Ramos (cell line): ENCODE results near the gene FGGY.

Experiments used
- in situ Hi-C: fragments of 300-500 bp; cut with MboI; formaldehyde crosslinking; loops from one replicate; pipeline ENCODE4 v1.14.3; 2022; ENCODE audit warnings: low sequenced_read_pairs; ENCODE audit not compliant: unreplicated experiment

The FGGY gene

DNA sequence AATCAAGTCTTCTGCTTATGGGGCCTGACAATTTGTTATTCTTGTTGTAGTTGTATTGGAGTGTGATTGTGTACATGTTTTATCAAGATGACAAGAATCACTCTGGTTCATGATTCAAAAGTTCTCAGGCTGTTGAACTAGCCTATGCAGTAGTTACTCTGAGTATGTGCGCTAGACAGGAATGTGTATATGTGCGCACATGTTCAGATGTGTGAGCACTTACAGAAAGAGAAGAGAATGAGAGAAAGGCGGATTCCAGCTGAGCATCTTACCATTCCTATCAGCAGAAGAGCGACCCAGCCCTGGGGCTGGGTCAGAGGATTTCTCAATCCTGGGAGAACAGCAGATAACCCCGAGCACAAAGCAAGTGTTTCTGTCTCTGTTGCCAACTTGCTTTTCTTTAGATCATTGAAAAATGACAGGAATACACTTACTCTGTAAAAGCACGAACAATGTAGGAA is 407.1 kb downstream of the FGGY start:
- in situ Hi-C loops: loop anchor here (25.0 kb wide), 1 partner anchor 967 kb away; no protein-coding TSS in a partner anchor

DNA sequence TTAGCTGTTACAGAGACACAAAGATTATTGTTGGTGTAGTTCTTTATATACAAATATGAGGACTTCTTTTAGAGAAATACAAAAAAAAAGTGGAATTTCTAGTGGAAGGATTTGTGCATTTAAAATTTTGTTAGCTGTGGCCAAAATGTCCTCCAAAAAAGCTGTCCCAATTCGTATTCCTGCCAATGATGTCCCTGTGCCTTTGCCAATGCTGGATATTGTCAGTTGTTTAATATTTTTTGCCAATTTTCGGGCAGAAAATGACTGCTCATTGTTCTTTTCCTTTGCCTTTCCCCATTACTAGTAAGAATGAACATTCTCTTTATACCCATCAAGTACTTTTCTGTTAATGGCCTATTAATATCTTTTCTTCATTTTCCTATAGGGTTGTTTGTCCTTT is 407.8 kb downstream of the FGGY start:
- in situ Hi-C loops: loop anchor here (25.0 kb wide), 1 partner anchor 967 kb away; no protein-coding TSS in a partner anchor

DNA sequence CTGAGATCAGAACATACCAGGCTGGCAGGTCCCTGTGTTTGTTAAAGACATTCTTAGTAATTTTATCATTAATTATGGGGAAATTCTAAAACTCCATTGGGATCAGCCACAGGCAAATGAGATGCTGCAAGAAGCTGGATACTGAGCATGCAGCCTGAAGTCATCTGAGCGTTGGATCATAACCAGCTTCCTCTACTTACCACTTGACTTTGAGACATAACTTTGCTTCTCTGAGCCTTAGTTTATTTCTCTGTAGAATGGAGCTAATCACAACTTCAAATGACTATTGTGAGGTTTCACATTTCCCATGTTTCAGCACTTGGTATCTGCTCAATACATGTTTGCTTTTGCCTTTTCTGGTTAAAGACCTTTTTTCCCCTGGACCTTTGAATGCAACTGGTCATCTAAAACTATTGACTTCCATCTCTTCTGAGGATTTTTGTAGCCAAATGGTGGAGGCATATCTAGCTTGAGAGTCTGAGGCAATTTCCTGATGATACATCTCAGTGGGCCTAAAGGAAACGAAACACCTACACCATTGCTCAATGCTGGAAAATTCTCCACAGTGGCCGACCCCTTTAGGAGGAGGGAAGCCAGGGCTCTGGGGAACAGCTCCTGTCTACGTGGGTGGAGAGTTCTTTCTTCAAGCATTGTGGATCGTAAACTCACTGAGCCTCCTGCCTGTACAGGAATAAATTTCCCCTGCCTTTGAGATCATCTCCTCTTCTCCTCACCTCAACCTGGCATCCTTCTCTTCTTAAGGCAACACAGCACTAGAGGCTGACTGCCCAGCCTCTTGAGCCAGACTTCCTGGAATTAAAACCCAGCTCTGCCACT is 408.8 kb downstream of the FGGY start:
- in situ Hi-C loops: loop anchor here (25.0 kb wide), 1 partner anchor 968 kb away; no protein-coding TSS in a partner anchor

DNA sequence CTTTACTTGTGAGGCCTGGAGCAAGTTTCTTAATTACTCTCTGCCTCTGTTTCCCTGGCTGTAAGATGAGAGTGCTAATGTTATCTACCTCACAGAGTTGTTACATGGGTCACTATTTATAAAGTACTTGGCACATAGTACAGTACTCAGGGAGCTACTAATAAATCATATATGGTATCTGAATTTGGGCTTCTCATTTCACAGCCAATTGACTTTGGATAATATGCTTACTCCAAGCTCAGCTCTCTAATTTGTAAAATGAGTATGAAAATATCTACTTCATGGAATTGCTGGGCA is 409.4 kb downstream of the FGGY start:
- in situ Hi-C loops: loop anchor here (25.0 kb wide), 1 partner anchor 969 kb away; no protein-coding TSS in a partner anchor

DNA sequence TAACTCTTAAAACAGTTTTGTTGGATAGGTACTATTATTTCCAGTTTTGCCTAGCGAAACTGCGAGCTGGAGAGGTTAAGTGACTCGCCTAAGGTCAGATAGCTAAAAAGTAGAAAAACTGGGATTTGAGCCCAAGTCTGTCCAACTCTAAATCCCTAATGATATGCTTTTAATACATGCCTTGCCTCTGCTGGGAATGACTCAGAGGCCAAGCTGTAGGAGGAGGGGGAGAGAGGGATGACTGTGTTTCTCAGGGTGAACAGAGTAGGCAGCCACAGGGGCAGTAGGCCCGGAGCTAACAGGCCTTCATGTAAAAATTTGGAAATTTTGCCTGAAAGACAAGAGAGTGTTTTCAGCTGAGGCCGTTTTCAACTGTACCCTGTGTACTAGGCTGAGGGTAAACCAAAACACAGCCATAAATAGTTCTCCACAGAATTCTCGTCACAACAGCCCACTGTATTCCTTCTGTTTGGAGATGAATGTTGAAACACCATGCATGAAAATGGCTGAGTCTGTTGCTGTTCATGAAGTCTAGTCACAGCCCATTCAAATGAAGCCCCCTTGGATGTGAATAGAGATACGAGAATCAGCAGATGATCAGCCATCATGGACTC is 410.4 kb downstream of the FGGY start:
- in situ Hi-C loops: loop anchor here (25.0 kb wide), 1 partner anchor 970 kb away; no protein-coding TSS in a partner anchor

DNA sequence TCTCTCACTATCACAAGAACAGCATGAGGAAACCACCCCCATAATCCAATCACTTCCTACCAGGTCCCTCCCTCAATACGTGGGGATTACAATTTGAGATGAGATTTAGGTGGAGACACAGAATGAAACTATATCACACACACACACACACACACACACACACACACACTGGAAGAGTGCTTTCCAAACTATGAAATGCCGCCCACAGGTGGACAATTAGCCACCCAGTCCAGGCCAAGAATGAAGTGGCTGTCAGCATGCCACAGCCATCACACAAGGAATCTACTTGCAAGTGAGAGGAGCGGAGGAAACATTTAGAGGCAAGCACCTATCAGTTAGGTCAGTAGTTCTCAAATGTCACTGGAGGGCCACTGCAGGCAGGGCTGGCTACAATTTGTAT is 412.4 kb downstream of the FGGY start:
- in situ Hi-C loops: loop anchor here (25.0 kb wide), 1 partner anchor 972 kb away; no protein-coding TSS in a partner anchor

DNA sequence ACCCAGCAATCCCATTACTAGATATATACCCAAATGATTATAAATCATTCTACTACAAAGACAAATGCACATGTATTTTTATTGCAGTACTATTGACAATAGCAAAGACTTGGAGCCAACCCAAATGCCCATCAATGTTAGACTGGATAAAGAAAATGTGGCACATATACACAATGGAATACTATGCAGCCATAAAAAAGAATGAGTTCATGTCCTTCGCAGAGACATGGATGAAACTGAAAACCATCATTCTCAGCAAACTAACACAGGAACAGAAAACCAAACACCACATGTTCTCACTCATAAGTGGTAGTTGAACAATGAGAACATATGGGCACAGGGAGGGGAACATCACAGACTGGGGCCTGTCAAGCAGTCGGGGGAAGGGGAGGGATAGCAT is 414.0 kb downstream of the FGGY start:
- in situ Hi-C loops: loop anchor here (25.0 kb wide), 1 partner anchor 974 kb away; no protein-coding TSS in a partner anchor

DNA sequence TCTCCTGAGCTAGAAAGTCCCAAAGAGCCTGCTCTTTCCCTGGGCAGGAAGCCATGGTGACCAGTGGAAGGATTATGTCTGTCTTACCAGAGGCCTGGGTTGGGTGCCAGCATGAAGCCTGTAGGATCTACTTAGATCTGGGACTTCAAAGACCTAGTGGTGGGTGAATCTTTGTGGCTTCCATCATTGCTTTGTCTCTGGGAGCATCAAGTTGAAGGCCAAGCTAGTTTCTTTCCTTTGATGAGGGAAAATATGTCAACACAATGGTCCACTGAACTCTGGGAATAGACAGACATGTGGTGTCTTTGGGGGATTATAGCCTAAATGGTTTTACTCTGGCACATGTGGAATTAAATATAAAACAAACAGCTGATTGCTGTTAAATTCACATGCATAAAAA is 417.3 kb downstream of the FGGY start:
- in situ Hi-C loops: loop anchor here (25.0 kb wide), 1 partner anchor 977 kb away; no protein-coding TSS in a partner anchor

DNA sequence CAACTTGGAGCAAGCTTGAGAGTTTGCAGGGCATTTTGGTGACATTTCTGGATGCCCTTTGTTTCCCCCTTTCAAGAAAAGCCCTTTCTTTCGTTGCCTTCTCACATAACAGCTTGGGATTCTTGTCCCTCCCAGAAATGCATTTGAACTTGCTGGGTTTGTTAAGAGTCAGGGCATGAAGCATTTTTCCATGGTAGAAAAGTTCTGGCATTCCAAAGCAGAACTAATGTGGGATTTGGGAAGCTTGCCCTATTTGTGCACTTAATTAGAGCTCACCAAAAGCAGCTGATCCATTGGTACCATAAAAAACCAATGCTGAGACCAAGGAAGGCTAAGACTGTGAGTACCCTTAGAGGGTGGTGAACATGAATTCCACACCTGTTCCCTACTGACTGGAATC is 418.1 kb downstream of the FGGY start:
- in situ Hi-C loops: loop anchor here (25.0 kb wide), 1 partner anchor 978 kb away; no protein-coding TSS in a partner anchor

DNA sequence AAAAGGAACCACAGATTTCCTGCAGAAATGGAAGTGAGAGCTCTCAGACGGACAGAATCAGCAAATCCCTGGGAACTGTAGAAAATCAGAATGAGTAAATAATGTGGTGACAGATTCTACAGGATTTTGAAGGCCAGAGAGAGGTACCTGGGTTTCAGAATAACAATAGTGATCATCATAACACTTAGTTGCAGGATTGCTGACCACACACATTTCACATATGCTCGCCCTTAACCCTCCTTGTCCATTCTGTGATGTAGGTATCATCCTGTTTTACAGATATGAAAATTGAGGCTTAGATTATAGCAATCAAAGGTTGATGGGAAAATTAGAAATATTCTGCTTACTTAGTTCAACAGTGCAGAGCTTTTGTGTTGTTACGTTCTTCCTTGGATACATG is 419.9 kb downstream of the FGGY start:
- in situ Hi-C loops: loop anchor here (25.0 kb wide), 1 partner anchor 980 kb away; no protein-coding TSS in a partner anchor

DNA sequence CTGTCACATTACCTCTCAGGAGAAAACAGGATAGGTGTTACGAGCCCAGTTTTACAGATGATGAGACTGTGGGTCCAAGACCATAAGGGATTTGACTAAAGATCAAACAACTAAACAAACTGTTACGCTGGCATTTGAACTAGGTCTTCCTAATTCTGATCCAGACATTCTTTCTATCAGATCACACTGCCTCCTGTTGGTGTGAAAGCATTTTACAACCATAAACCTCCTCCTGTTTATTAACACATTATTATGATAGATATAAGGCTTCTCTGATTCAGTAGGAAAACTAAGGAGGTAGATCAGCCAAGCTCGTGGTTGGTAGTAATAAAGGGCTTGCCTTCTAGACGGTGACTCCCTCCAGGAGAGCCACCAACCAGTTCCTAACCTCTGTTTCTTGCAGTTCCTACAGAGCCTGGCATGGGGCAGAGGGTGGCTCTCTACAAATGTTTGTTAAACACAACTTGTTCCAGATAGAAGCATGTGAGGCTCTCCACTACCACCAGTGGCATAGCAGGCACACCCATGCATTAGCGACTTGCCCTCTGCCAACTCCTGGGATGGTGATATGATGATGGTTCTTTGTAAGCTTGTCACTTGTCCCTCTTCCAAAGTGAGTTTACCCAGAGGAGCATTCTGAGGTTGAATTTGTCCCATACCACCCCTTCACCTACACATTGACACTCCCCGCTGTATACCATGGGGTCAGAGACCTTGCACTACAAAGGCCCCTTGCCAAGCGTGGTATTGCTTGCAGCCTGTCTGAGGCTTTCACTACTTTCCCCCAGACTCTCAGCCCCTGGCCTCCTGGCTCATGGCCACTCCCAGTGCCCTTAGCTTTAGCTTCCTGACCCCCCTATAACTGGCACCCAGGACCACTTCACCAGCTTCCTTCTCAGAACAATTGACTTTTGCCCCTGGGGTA is 421.4 kb downstream of the FGGY start:
- in situ Hi-C loops: loop anchor here (25.0 kb wide), 1 partner anchor 981 kb away; no protein-coding TSS in a partner anchor

DNA sequence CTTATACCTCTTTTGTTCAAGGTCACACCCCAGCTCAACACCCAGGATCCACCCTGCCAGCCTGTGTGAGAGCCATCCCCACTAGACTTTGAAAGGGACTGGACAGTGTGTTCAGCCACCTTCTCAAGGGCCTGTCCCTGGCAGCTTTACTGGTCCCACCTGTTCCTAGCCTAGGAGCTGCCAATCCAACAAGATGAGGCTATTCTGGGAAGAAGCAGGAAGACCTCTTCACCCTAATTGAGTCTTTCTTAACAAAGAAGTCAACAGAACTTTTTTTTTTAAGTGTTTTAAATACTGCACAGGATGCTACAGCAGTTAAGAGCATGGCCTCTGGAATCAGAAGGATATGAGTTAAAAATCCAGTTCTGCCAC is 422.1 kb downstream of the FGGY start:
- in situ Hi-C loops: loop anchor here (25.0 kb wide), 1 partner anchor 982 kb away; no protein-coding TSS in a partner anchor

DNA sequence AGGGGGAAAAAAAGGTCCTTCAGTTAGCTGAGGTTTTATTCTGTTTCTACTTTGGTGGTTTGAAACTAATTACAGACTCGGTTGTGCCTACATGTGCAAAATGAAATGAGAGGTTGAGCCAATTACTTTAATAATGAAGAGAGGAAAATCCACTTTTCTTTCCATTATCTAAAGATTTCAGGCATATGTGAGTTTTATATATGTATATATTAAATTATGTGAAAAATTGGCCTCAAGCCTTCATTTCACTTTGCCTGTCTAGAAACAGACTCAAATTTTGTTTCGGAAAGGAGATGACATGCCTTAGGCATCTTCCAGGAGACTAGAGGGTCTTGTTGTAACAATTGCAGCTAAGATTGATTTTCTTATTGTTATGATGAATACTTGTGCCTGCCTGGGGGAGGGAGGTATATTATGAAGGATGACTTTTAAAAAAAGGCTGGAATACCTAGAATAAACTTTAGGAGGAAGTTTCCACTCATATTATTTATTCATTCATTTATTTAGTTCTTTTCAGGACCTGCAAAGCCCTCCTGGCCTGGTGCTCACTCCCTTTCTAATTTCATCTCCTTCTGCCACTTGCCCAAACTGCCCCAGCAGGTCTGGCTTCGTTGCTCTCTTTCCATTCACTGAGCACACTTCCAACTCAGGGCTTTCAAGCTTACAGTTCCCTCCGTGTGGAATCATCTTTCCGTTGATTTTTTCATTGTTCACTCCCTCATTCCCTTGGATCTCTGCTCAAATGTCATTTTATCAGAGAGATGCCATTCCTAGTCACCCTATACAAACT is 423.6 kb downstream of the FGGY start:
- in situ Hi-C loops: loop anchor here (25.0 kb wide), 1 partner anchor 983 kb away; no protein-coding TSS in a partner anchor

DNA sequence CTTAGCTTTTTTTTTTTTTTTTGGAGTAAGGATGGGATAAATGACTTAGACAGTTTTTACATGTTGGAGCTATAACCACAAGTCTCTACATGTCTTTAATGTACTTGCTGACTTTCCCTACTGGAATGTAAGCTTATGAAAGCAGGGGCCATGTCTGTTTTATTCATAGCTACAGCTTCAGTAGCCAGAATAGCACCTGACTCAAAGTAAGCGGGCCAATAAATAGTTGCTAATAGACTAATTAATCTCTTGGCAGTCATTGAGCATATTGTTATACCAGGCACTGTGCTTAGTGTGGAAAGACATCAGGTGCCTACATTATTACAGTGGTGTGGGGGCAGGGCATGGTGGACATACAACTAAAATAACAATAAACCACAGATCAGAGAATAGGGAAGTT is 433.4 kb downstream of the FGGY start:
- in situ Hi-C loops: no loop called here

DNA sequence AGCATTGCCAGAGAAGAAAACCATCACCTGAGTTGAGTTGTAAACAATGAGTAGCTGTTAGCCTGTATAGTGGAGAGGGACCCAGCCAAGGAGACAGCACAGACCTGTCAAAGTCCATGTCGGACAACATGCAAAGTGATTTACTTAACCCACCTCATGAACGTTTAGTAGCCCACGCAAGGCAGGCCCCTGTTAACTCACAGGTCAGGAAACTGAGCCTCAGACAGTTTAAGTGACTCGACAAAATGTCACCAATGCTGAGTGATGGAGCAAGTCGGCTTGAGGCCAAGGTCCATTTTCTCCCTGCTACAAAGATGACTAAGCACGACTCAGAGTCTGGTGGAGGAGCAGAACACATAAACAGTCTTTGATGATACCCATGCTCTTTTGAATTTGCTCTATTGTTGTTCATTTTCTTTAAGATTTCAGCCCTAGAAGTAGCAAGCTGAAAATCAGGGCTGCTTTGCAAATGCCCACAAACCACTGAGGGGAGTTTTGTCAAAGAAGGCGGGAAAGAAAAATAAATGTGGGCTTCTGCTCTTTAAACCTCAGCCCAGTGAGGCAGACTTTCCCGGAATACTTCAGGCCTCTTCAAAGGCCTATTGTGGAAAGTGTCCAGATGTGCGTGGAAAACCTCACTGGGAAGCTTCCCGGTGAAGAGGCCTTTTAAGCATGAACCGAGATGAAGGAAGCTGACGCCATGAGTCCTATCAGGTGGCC is 434.0 kb downstream of the FGGY start:
- in situ Hi-C loops: no loop called here

DNA sequence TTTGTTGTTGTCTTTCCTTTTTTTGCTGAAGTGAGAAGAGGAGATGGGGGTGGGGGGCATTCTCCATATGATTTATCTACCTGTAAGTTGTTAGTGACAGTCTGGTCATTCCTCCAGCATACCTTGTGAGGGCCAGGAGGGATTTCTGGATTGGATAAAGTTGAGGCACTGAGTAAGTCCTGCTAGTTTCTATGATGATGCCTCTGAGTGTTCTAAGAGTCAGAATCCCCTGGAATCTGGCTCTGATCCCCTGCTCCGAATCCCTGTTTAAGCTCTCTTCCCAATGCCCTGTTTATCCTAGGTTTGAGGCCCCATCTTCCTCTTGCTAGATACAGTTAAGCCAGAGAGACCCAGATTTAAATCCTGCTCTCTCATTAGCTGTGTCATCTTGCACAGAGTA is 434.7 kb downstream of the FGGY start:
- in situ Hi-C loops: no loop called here

DNA sequence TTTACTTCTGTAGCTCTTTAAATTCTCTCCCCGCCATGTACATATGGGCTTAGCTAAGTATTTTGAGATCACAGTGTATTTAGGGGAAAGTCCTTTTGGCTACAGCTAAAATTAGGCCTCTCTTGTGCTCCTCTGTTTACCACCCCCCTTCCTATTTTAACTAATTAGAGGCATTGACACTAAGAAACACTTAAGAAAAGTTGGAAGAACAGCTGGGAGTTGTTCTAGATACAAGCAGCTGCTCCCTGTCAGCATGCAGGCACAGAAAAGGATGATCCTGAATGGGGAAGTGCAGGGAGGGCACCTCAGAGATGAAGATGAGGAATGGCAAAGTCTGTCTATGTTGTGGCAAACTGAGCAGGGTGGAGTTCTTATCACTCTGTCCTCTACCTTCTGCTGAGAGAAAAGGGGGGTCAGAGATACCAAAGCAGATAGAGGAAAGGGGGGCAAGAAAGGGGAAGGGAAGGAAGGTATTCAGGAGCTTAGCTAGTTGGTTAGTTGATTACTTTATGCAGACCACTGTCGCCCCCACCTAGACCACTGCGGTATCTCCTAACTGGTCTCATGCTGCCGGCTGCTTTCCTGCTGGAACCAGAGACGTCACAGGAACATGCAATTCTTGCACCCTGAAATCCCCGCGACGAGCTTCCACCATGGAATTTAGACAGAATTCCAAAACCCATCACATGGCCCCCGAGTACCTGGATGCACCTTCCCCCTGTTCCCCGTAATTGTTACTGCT is 435.5 kb downstream of the FGGY start:
- in situ Hi-C loops: no loop called here
